Renal cortical epithelial cell (primary cell): ENCODE measurements around the gene TNIP3. TPM values are rescaled to one million over a fixed set of nuclear protein-coding genes. Genes with fewer than 3 reads are reported as not detected.
A peak's percentile ranks its signal among the peaks of the same experiment; 100 is the strongest.
"Not testable (repeated sequence)": the region's sequence is repeated elsewhere in the genome, so short reads cannot be mapped to it uniquely, and the experiment has no call there.

Source experiments
- DNase-seq: peaks from one replicate; pipeline ENCODE4 v3.0.0-alpha.2; 2011; ENCODE audit warnings: low read depth
- total RNA-seq: library from RNA; depleted of rRNA; stranded (reverse); fragments of >200 nt; gene quantifications from 2 replicates; pipeline ENCODE4 v1.2.3, GENCODE V29; 2014

TNIP3 gene, protein sequence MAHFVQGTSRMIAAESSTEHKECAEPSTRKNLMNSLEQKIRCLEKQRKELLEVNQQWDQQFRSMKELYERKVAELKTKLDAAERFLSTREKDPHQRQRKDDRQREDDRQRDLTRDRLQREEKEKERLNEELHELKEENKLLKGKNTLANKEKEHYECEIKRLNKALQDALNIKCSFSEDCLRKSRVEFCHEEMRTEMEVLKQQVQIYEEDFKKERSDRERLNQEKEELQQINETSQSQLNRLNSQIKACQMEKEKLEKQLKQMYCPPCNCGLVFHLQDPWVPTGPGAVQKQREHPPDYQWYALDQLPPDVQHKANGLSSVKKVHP
- 0.30 and 0.35 TPM in 2 replicates for total RNA-seq

- peak; percentile 32 for DNase-seq
Observed at GRCh38 chr4:121164291-121164690, at the start of gene TNIP3. TNIP3 (minus strand) TSS chr4:121164321; CDS start chr4:121164125, 196 bp downstream.

- no peak for DNase-seq
Observed at GRCh38 chr4:121212806-121213205, 48.7 kb upstream of the TNIP3 start.

DNA sequence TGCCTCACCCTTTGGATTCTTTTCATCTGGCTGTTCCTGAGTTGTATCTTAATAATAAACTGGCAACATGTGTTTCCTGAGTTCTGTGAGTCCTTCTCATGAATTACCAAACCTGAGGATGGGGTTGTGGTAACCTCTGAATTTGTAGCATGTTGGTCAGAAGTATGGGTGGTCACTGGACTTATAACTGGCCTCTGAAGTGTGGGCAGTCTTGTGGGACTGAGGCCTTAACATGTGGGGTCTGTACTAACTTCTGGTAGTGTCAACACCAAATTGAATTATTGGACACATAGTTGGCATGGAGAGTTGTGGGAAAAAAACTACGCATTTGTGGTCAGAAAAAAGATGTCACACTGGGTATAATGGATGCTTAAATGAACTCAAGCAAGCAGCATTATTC lies 45.0 kb upstream of the TNIP3 start:
- DNase-seq: no peak

DNA sequence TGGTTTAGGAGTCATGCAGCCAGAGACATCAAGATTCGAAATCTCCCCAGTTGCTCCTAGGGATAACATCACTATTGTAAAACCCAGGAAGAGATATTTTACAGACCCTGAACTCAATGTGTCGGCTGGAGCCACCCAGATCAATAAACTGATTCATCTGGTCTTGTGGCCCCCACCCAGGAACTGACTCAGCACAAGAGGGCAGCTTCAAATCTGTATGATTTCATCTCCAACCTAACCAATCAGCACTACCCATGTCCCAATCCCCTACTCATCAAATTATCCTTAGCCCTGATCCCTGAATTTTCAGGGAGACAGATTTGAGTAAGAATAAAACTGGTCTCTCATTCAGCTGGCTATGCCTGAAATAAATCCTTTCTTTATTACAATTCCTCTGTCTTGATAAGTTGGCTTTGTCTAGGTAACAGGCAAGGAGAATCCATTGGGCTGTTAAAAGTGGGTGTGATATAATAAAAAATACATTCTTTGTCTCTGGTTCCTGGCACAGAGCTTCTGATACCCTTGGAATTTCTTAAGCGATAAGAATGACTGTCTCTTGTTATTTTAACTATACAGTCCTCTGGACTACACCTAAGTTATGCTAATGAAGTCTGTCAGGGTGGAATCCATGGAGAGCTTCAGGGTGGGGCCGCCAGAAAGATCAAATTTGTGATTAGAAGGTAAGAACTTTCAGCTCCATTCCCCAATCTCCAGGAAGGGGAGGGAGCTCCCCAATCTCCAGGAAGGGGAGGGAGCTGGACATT lies 44.3 kb upstream of the TNIP3 start:
- DNase-seq: no peak

DNA sequence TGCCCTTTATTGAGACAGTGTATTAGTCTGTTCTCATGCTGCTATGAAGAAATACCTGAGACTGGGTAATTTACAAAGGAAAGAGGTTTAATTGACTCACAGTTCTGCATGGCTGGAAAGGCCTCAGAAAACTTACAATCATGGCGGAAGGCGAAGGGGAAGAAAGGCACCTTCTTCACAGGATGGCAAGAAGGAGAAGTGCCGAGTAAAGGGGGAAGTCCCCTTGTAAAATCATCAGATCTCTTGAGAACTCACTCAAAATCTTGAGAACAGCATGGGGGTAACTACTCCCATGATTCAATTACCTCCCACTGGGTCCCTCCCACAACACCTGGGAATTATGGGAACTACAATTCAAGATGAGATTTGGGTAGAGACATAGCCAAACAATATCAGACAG lies 41.7 kb upstream of the TNIP3 start:
- not testable (repeated sequence) for DNase-seq

GRCh38 chr4:121200795-121201472 lies 36.8 kb upstream of the TNIP3 start:
- no peak for DNase-seq

DNA sequence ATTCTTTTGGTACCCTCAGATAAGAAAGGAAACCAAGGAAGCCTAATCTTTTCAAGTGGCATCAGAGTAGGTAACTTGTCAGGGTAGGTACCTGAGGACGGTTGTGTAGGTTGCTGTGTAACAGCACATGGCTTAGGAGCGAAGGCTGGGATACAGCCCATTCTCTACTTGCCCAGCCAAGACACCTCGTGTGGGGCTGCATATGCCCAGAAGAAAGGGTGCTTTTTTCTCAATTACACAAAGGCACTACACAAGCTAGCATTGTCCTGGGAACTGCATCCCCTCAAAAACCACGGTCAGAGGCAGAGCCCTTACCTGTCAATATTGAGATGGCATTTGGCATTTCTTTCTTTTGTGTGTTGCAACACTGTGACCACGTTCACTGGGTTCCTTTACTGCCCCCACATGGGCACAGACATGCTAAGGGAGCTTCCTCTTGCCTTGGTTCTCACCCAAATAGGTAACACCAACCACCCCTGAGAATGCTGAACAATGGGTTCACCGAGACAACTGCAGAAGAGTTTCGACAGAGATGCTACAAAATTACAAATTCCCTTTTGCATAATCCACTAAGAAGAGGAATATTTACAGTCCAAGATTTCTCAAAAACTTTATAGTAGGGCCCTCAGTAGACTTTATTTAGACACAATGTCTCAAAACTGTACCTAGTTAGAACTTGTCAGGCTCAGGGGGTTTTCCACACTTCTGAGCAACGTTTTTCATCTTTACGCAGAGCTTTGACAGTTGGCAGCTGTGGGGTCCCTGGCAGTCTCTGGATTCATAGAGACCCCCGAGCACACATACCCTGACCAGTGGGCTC lies 35.8 kb upstream of the TNIP3 start:
- DNase-seq: no peak

DNA sequence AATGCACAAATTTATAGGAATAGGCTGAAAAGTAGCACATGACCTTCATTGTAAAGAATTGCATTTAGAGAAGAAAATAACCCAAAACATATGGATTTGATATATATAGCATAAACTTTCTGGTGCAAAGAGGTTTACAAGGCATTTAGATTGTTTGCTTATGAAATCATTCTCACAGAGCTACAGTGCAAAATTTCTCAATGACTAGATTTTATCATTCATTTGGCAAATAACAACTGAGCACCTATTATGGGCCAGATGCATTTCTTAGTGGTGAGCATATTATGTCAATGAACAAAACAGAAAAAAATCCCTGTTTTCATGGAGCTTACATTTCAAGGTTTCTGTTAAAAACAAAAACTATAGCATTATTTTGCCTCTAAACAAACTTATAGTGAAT lies 34.1 kb upstream of the TNIP3 start:
- no peak for DNase-seq

GRCh38 chr4:121195649-121196048 lies 31.5 kb upstream of the TNIP3 start:
- no peak for DNase-seq

DNA sequence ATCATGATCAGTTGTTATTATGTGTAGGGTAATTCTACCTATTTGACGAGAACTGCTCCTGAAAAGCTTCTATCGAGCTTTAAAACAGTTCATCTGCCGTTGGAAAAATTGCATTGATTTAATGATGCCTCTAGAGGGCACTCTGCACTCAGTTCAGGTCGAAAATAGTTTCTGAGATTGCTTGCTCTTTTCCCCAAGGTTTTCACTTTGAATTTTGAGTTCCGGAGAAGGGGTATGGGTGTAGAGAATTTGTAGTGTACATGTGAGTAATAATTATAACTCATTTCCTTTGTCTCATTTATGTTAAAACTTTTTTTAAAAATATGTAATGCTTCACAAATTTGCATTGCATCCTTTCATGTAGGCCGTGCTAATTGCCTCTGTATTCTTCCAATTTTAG lies 28.4 kb upstream of the TNIP3 start:
- peak; percentile 37 for DNase-seq

DNA sequence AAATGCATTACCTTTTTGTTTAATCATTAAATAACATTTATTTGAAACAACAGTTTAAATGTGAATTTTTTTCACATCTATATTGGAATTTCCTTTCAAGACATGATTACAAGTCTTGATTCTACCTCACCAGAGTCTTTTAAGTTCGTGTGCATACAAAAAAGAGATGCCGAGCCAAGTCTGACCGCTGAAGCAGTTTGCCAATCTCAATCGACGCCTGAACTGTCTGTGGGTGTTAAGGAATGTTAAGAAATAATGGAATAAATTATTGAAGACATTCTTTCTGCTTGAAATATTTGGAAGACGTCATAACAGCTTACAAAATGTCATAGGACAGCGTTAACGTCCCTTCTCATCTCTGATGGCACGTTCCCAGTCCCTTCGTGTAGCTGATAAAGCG lies 27.9 kb upstream of the TNIP3 start:
- DNase-seq: no peak

DNA sequence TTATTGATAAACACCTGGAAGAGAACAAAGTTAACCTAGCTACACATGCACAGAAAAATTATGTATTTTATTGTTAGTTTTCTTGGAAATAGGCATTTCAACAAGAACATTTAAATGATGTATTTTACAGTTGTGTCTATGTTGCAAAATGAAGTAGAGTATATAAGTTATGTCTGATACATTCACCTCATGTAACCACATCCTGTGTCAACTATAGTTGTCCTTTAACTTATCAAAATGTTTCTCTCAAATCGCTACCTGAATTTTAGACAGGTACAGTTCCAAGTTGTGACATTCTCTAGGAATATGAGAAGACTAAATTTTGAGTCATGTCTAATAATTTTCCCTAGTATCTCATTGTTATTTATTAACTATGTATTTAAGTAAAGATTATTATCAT lies 27.2 kb upstream of the TNIP3 start:
- no peak for DNase-seq

GRCh38 chr4:121190389-121190788 lies 26.3 kb upstream of the TNIP3 start:
- DNase-seq: no peak

DNA sequence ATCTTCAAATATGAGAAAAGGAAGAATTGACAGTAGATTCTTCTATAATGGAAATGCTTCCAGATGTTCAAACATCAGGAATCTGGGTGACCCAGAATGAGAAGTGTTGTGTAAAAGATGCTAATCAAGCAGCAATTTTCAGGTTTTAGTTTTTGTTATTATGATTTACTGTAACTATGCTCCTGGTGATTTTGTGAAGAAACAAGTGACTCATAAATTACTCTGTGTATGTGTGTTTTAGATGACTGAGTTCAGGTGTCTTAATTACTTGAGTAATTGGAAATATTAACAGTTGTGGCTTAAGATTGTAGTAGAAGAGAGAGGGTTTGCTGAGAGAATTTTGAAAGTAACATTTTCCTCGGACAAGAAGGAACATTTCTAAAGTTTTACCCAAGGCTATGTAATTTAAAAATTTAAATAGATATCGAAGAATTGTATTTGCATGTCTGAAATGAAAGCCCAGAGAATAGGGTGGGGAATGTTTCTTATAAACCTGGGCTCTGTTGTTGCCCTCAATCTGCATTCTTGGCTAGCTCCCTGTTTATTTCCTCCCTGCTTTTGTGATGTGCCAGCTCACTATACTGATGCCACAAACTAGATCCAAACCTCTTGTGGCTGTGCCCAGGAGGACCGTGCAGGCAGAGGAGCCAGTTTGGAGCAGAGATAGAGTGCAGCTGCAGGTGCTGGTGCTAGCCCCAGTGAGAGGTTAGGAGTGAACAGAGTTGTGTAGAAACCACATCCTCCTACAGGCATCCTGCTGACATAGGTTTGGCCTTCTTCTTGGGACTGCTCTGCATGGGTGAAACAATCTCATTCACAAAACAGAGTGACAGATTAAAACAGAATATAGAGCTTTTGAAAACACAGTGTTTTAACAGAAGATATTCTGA lies 25.4 kb upstream of the TNIP3 start:
- peak; percentile 19 for DNase-seq

DNA sequence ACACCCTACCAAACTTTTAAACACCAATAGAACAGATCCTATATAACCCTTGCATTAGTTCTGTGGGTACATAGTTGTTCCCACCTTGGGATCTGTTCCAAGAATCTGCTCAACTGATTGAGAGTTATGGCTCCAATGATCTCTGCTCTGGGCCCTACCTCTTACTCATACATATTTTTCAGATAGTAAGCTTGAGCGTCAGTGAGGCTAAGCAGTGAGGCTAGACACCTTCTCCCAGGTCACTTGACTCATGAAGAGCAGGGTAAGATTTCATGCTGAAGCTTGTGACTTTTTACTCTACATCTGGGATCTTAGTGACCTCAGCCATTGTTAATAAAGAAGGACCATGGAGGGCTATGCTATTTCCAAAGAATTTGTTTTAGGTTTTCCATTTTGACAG lies 23.1 kb upstream of the TNIP3 start:
- DNase-seq: no peak

- DNase-seq: no peak
Observed at GRCh38 chr4:121185960-121186359, 21.8 kb upstream of the TNIP3 start.

GRCh38 chr4:121183989-121184388 lies 19.9 kb upstream of the TNIP3 start:
- DNase-seq: no peak

DNA sequence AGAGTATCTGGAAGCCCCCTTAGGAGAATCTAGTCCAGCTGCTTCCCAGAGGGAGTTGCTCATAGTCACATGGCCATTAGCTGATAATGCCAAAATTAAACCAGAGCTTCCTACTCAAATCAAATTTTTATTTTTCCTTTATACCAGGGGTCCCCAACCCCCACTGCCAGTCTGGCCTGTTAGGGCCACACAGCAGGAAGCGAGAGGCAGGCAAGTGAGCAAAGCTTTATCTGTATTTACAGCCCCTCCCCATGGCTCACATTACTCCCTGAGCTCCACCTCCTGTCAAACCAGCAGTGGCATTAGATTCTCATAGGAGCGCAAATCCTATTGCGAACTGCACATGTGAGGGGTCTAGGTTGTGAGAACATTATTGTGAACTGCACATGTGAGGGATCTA lies 19.2 kb upstream of the TNIP3 start:
- DNase-seq: no peak

DNA sequence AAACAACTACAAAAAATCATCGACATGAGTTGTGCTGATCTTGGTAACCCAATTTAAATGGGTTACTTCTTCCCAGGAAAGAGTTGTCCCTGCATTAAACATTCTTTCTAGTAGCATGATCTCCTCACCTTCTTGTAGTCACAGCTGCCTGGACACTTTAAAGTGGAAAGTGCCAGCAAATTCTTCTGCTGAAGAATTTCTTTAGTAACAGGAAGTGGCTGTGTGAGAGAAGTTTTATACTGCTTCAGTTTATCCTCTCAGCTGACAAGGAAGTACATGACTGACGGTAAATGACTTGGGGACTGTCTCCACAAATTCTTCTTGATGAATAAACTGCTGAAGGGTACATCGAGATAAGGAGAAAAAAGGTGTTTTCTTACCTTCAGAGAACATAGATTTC lies 18.2 kb upstream of the TNIP3 start:
- peak; percentile 66 for DNase-seq

- no peak for DNase-seq
Observed at GRCh38 chr4:121181493-121181892, 17.4 kb upstream of the TNIP3 start.

DNA sequence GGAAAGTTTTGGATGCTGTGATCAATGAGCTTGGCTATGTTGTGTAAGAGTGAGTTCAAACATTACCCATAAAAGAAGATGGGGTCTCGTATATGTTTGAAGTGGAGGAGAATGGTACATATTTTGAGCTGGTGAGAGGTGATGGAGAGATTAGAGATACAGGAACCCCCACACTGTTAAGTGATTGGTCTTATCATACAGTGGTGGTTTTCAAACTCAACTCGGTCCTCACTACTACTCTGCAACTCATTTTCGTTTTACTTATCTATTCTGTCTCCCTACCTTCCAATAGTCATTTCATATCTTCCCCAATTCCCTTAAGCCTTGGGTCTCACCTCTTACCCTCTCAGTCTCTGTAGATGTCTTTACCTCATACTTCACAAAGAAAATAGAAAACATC lies 16.4 kb upstream of the TNIP3 start:
- DNase-seq: no peak
